K562 (cell line): ENCODE measurements around the gene COMMD2.

ENCODE experiments used
- CHD2 ChIP-seq: IDR thresholded peaks from 2 replicates; pipeline ENCODE4 v1.6.1; 2011; ENCODE audit warnings: low read depth, low read length
- CTCF ChIP-seq, 3 experiments: IDR thresholded peaks in 2 of 3; conservative IDR thresholded peaks in 1 of 3; 2 replicates each; pipeline ENCODE4 v1.5.1; 2011 to 2012; ENCODE audit warnings: low read length in 3 of 3, mild to moderate bottlenecking in 3 of 3, control low read depth in 2 of 3, improper control_type of control experiment in 1 of 3, inconsistent platforms in 1 of 3, low read depth in 1 of 3, mixed read lengths in 1 of 3, moderate library complexity in 1 of 3; ENCODE audit not compliant: insufficient read depth in 2 of 3

GRCh38 chr3:149777414-149778214, 25.3 kb upstream of the COMMD2 start:
- TF ChIP-seq CHD2 (no peak), CTCF (IDR thresholded peaks at IDR 0.05 in 2 of 3, conservative IDR thresholded peaks at IDR 0.05 in 1 of 3; ENCODE audit: insufficient read depth in 2 of 3, low read depth in 1 of 3, low read length in 3 of 3) (no peak)
